Measurements from ENCODE around the gene DEUP1. TPM values are rescaled to one million over a fixed set of nuclear protein-coding genes. Genes with fewer than 3 reads are reported as not detected.
"Not testable (repeated sequence)": the region's sequence is repeated elsewhere in the genome, so short reads cannot be mapped to it uniquely, and the experiment has no call there.

DEUP1 gene
- total RNA-seq, 1 donor from 2014 or later = 0.68 TPM

DNA sequence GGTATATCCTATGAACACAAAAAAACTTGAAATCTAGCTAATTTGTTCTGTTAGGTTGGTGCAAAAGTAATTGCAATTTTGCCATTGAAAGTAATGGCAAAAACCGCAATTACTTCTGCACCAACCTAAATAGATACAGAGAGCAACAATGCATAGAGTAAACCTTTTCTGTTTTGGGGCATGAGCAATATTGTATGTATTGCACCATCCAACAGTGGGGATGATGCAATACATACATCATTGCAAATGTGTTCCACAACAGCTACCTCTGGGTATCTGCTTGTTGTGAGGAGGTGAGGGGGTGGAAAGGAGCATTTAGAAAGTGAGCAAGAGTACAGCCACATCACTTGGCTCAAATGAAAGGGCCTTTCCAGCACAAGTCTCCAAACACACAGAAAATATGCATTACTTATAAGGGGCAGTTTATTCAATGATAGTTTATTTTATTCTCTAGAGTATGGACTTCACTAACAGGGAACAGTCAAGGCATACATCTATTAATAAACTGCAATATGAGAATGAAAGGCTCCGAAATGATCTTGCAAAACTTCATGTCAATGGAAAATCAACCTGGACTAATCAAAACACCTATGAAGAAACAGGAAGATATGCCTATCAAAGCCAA, 77.3 kb downstream of the DEUP1 start:
- DNase-seq (no peak), ATAC-seq (no peak)
- no peaks in the 10 kb centered on the region for H3K9me3 ChIP-seq
- H3K27me3 ChIP-seq (ENCODE audit: low read depth) = no peaks in the 10 kb centered on the region
- no peaks in the 10 kb centered on the region for H3K4me1 ChIP-seq
- no peak overlapping the region for H3K4me3 ChIP-seq
- intact Hi-C loops (cut with DNase I) = no loop called here
- no peak for TF ChIP-seq CTCF (IDR thresholded peaks at IDR 0.05)
- no peaks in the 10 kb centered on the region for H3K36me3 ChIP-seq
- H3K27ac ChIP-seq = no peak overlapping the region

DNA sequence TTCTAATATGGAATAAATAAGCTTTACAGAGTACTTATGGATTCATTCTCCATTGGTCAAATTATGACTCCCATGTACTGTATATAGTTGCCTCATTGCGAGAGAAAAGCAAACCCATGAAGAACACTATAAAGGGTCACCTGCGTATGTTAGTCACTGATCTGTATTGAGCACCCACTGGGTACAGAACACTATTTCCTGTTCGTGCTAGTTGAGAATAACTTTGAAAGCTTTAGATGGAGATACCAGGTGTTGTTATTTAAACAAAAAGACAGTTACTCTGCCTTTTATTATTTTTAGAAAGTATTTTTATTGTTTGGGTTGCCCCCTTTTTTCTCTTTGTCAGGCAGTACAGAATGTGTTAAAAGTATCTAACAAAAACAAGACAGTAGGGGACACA, 79.9 kb downstream of the DEUP1 start:
- no peak for ATAC-seq

GRCh38 chr11:93411705-93412104, 81.2 kb downstream of the DEUP1 start:
- no peaks in the 10 kb centered on the region for H3K9me3 ChIP-seq
- TF ChIP-seq CTCF (IDR thresholded peaks at IDR 0.05) = no peak
- intact Hi-C loops (cut with DNase I) = no loop called here

More for the DNA sequence above, 79.9 kb downstream of the DEUP1 start:
- no peak overlapping the region for H3K4me3 ChIP-seq
- TF ChIP-seq CTCF (IDR thresholded peaks at IDR 0.05) = no peak
- H3K27ac ChIP-seq = no peak overlapping the region
- no peaks in the 10 kb centered on the region for H3K4me1 ChIP-seq
- intact Hi-C loops (cut with DNase I) = no loop called here
- DNase-seq = no peak
- H3K36me3 ChIP-seq = no peaks in the 10 kb centered on the region
- no peaks in the 10 kb centered on the region for H3K27me3 ChIP-seq (ENCODE audit: low read depth)
- H3K9me3 ChIP-seq = no peaks in the 10 kb centered on the region

GRCh38 chr11:93432247-93432646, 101.7 kb downstream of the DEUP1 start:
- no peak for TF ChIP-seq CTCF (IDR thresholded peaks at IDR 0.05)
- no peak overlapping the region for H3K4me3 ChIP-seq
- no peaks in the 10 kb centered on the region for H3K9me3 ChIP-seq
- no peak for ATAC-seq
- no peak overlapping the region for H3K27ac ChIP-seq
- H3K36me3 ChIP-seq = no peaks in the 10 kb centered on the region
- DNase-seq = no peak
- no peaks in the 10 kb centered on the region for H3K27me3 ChIP-seq (ENCODE audit: low read depth)
- intact Hi-C loops (cut with DNase I) = no loop called here
- H3K4me1 ChIP-seq = no peaks in the 10 kb centered on the region

More at GRCh38 chr11:93411705-93412104, 81.2 kb downstream of the DEUP1 start:
- H3K4me3 ChIP-seq = no peak overlapping the region
- no peak overlapping the region for H3K27ac ChIP-seq
- no peaks in the 10 kb centered on the region for H3K27me3 ChIP-seq (ENCODE audit: low read depth)
- no peaks in the 10 kb centered on the region for H3K4me1 ChIP-seq
- ATAC-seq = no peak
- no peaks in the 10 kb centered on the region for H3K36me3 ChIP-seq
- no peak for DNase-seq

GRCh38 chr11:93443232-93443631, 112.7 kb downstream of the DEUP1 start:
- H3K4me3 ChIP-seq; H3K4me1 ChIP-seq; intact Hi-C loops (cut with DNase I); ATAC-seq; H3K9me3 ChIP-seq; H3K36me3 ChIP-seq; H3K27ac ChIP-seq; H3K27me3 ChIP-seq (ENCODE audit: low read depth); DNase-seq: not testable (repeated sequence)

GRCh38 chr11:93444617-93445073, 114.1 kb downstream of the DEUP1 start:
- no peak for TF ChIP-seq CTCF (IDR thresholded peaks at IDR 0.05)

More at GRCh38 chr11:93444617-93445073, 114.1 kb downstream of the DEUP1 start:
- Histone ChIP-seq H3K4me1 (no peaks in the 10 kb centered on the region), H3K36me3 (no peaks in the 10 kb centered on the region), H3K4me3 (no peak overlapping the region), H3K9me3 (no peaks in the 10 kb centered on the region), H3K27ac (no peak overlapping the region), H3K27me3 (ENCODE audit: low read depth) (no peaks in the 10 kb centered on the region)
- intact Hi-C loops (cut with DNase I) = no loop called here
- DNase-seq (no peak), ATAC-seq (no peak)

Data from lower lobe of right lung (tissue), 2 donors.